Epithelial cell of esophagus (primary cell): ENCODE measurements around the gene DDX18.
A peak's percentile ranks its signal among the peaks of the same experiment; 100 is the strongest.
"Not testable (repeated sequence)": the region's sequence is repeated elsewhere in the genome, so short reads cannot be mapped to it uniquely, and the experiment has no call there.

ENCODE experiments used
- DNase-seq: peaks from one replicate; pipeline ENCODE4 v3.0.0; 2010; ENCODE audit warnings: low read depth
- H3K4me3 ChIP-seq: 2 replicates; pipeline ENCODE4 v1.5.1; 2011; ENCODE audit warnings: mild to moderate bottlenecking, low read length, control low read depth
- TF ChIP-seq, protein P1 (sequence below): IDR thresholded peaks from 2 replicates; pipeline ENCODE4 v1.5.1; 2011; ENCODE audit warnings: low read depth, mild to moderate bottlenecking, low read length, control low read depth, inconsistent platforms; ENCODE audit not compliant: insufficient read depth; ENCODE audit errors: missing control alignments

The DDX18 gene

DNA sequence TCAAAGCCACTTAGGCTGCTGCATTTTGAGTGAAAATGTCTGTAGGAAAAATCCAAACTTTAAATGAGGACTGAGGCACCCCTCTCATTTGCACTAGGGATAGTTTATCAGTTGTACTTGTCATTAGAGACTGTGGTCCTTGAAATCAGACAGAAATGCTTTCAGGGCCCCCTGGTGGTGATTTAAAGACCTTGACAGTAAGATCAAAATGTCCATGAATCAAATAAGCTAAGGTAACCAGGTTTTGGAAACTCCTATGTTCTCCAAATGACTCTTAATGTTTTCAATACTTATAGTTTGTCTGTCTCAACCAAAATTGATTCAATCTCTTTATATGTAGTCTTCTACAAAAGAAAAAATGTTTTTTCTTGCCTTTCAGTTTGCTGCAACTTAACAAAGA, 28.8 kb upstream of the DDX18 start:
- no peak overlapping the region for H3K4me3 ChIP-seq
- peak; percentile 67 for DNase-seq
- TF ChIP-seq, protein P1, sequence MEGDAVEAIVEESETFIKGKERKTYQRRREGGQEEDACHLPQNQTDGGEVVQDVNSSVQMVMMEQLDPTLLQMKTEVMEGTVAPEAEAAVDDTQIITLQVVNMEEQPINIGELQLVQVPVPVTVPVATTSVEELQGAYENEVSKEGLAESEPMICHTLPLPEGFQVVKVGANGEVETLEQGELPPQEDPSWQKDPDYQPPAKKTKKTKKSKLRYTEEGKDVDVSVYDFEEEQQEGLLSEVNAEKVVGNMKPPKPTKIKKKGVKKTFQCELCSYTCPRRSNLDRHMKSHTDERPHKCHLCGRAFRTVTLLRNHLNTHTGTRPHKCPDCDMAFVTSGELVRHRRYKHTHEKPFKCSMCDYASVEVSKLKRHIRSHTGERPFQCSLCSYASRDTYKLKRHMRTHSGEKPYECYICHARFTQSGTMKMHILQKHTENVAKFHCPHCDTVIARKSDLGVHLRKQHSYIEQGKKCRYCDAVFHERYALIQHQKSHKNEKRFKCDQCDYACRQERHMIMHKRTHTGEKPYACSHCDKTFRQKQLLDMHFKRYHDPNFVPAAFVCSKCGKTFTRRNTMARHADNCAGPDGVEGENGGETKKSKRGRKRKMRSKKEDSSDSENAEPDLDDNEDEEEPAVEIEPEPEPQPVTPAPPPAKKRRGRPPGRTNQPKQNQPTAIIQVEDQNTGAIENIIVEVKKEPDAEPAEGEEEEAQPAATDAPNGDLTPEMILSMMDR, result peak; percentile 70

DNA sequence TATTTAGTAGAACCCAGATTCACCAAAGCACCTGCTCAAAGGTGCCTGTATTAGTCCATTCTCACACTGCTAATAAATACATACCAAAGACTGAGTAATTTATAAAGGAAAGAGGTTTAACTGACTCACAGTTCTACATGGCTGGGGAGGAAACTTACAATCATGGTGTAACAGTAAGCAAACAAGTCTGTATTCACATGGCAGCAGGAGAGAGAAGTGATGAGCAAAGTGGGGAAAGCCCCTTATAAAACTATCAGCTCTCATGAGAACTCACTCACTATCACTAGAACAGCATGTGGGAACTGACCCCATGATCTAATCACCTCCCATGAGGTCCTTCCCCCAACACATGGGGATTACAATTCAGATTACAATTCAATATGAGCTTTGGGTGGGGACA, 28.0 kb upstream of the DDX18 start:
- no peak overlapping the region for H3K4me3 ChIP-seq
- DNase-seq, result peak; percentile 57
- TF ChIP-seq, protein P1, result no peak

DNA sequence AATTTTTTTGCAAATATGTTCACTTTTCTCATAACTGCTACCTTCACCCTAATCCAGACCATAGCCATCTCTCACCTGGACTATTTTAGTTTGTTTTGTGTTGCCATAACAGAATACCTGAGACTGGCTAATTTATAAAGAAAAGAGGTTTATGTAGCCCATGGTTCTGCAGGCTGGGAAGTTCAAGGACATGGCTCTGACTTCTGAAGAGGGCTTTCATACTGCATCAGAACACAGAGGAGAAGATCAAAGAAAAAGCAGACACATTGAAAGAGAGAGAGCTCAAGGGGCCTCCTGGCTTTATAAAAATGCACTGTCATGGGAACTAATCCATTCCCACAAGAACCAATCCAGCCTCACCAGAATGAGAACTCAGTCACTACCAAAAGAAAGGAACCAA, 25.0 kb upstream of the DDX18 start:
- DNase-seq, result no peak
- TF ChIP-seq, protein P1, result no peak
- H3K4me3 ChIP-seq, result no peak overlapping the region

DNA sequence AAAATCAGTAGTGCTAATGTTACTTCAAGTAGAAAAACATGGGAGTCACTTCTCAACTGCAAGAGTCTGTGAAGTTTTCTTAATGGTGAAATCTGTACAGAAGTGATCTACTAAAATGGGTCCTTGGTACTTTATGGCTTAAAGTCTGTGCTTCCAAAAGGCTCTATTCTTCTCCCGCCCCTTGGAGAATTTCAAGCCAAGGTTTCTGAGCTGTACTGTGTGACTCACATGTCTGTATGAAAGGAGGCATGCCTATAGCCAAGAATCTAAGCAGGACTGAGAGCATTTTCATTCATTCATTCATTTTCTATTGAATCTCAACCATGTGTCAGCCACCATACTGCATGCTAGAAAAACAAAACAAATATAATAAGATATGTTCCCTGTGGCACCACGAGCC, 19.8 kb upstream of the DDX18 start:
- DNase-seq, result peak; percentile 49
- TF ChIP-seq, protein P1, result no peak
- no peak overlapping the region for H3K4me3 ChIP-seq

DNA sequence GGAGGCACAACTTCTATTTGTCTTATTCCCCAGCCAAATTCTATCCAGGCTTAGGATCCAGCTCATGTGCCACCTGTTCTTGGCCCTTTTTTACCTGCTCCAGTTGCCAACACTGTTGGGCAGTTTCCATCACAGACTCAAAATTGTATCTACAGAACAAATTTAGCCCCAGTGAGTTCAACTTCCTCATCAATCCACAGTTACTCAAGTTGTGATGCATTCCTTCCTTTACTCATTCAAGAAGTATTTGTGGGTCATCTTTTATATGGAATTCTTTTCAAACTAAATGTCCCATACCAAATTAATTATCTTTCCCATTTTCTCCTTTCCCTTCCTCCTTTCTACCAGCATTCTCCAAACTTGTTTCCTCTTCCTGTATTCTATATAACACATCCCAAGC, 12.7 kb upstream of the DDX18 start:
- H3K4me3 ChIP-seq, result no peak overlapping the region
- DNase-seq, result peak; percentile 32
- TF ChIP-seq, protein P1, result no peak

DNA sequence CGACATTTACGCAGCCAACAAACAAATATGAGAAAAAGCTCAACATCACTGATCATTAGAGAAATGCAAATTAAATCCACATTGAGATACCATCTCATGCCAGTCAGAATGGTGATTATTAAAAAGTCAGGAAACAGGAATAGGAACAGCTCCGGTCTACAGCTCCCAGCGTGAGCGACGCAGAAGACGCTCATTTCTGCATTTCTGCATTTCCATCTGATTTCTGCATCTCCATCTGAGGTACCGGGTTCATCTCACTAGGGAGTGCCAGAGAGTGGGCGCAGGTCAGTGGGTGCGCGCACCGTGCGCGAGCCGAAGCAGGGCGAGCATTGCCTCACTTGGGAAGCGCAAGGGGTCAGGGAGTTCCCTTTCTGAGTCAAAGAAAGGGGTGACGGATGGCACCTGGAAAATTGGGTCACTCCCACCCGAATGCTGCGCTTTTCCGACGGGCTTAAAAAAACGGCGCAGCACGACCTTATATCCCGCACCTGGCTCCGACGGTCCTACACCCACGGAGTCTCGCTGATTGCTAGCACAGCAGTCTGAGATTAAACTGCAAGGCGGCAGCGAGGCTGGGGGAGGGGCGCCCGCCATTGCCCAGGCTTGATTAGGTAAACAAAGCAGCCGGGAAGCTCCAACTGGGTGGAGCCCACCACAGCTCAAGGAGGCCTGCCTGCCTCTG, 10.7 kb upstream of the DDX18 start:
- DNase-seq, result not testable (repeated sequence)
- peak overlapping the region; percentile 25 for H3K4me3 ChIP-seq

DNA sequence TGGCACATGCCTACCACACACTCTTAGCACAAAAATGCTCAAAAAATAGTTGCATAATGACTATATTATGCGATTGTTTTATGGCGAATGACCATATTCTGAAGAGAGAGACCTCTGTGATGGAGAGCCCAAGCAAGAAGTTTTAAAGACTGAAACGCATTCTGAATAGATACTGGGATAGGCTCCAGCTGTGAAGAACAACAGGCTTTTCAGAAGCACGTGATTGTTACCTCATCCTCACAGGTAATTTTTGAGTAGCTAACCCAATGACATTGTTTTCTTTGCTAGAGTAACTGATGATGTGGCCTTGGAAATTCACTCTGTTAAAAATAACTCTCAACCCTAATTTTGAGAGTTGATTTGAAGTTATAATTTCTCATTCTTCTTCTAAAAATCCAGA, 2.0 kb upstream of the DDX18 start:
- no peak overlapping the region for H3K4me3 ChIP-seq
- TF ChIP-seq, protein P1, result no peak
- DNase-seq, result no peak
